HG02943 (cell line): Measurements from ENCODE around the gene PPP1R9A.

Experiments used
- ATAC-seq: cut with Tn5 transposase; IDR thresholded peaks from one replicate; pipeline ENCODE4 v1.9.1; 2021; ENCODE audit warnings: mild to moderate bottlenecking, low read depth, moderate library complexity; ENCODE audit not compliant: unreplicated experiment

PPP1R9A gene

GRCh38 chr7:95244616-95245015, 337.2 kb downstream of the PPP1R9A start:
- ATAC-seq, result no peak

GRCh38 chr7:95245828-95246500, 338.6 kb downstream of the PPP1R9A start:
- ATAC-seq, result no peak

DNA sequence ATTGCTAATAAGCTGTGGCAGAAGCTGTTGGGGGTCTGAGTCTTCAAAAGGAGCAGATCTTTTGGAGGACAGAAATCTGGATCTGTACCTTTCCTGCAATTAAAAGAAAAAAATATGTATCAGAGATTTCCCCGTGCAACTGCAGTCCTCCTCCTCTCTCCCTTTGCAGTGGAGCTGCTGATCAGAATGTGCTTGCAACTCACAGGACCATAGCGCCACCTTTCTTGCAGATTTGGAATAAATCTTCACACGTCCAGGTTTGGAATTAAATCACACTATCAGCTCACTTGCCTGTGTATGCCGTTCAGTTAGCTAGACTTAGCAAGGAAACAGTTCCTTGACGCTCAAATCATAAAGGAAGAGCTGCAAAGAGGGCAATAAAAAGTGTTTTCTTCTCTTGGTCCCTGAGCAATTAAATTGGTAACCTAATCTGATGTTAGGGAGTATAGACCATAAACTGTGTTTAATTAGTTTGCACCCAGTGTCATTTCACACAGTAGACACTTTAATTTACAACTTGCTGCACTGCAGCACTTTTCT, 339.5 kb downstream of the PPP1R9A start:
- ATAC-seq, result no peak

DNA sequence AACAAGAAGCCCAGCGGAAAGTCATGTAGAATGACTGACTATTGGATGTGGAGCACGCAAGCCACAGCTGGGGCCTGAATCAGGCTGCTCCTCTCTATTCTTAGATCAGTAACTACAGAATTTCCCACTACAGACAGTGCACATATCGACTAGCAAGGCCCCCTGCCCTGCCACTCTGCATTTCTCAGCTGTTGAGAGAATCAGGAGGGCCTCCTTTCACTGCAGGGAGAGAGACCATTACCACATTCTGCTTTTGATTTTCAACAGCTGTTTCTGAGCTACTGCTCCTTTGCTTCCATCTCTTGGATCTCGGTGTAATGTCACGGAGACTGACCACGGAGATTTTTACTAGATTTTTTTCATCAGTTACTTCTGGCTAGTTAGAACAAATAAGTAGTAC, 343.2 kb downstream of the PPP1R9A start:
- no peak for ATAC-seq

DNA sequence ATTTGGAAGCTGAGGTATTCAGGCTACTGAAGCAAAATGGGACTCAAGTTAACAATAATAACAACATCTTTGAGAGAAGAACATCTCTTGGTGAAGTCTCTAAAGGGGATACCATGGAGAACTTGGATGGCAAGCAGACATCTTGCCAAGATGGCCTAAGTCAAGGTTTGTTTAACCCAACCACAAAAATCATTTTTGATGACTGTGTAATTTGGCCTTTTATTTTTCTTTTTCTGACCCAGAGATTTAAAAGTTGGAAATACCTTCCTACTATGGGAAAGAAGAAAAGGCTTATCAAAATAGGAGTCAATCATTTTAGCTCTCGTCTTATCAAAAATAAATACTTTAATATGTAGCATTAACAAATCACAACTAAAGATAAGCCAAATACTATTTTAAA, 344.6 kb downstream of the PPP1R9A start:
- no peak for ATAC-seq

DNA sequence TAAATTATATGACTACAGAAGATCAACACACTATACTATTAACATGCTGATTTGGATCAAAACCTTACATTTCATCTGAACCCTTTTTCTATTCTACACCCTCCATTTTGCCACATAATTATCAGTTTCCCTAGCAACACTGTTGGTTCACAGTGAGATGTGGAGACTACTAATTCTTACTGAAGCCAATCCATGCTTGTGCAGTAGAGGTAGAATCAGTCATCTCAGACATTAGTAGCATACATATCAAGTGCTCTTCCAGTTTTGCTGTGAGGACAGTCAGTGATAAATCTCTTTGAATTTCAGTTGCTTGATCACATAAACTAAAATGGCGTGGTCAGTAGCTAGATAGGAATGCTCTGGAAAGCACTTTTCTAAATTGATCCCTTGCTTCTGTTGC, 346.6 kb downstream of the PPP1R9A start:
- no peak for ATAC-seq

DNA sequence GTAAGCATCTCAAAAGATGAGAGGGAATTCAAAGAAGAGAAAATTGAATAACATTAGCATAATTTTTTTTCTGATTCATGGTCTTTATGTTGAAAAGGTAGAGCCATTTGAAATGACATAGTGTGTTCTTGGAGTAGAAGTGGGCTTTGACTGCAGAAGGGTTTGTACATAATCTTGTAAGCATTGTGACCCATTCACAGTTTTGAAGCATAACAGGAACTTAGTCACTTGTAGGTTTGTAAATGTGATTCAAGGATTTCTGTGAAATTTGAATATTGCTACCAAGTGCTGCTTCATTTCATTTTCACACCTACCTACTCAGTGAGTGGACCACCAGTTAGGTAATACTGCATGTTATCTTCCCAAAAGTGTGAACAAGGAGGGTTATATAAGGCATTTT, 348.3 kb downstream of the PPP1R9A start:
- no peak for ATAC-seq

GRCh38 chr7:95261895-95262415, 354.6 kb downstream of the PPP1R9A start:
- ATAC-seq, result no peak

- ATAC-seq, result no peak
These were observed 355.5 kb downstream of the PPP1R9A start for GRCh38 chr7:95262875-95263274.

GRCh38 chr7:95263785-95264362, 356.5 kb downstream of the PPP1R9A start:
- ATAC-seq, result no peak

GRCh38 chr7:95264363-95264891, 357.0 kb downstream of the PPP1R9A start:
- ATAC-seq, result no peak

DNA sequence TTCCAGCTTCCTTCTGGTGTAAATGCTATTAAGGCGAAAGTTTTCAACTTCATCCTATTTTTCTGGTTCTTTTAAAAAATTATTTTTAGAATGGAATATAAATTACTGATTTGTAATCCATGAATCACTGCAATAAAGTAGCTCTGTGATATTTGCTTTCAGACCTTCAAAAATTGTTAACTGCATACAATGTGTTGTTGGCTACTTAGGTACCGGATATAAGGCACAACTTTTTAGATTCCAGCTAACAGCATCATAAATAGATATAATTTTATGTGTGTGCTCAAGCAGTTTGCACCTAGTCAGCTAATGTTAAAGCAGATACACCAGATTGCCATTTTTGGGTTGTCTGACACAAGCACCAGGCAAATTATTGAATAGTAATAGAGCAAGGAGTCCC, 358.2 kb downstream of the PPP1R9A start:
- no peak for ATAC-seq

- ATAC-seq, result no peak
These were observed 360.4 kb downstream of the PPP1R9A start for GRCh38 chr7:95267754-95268153.

DNA sequence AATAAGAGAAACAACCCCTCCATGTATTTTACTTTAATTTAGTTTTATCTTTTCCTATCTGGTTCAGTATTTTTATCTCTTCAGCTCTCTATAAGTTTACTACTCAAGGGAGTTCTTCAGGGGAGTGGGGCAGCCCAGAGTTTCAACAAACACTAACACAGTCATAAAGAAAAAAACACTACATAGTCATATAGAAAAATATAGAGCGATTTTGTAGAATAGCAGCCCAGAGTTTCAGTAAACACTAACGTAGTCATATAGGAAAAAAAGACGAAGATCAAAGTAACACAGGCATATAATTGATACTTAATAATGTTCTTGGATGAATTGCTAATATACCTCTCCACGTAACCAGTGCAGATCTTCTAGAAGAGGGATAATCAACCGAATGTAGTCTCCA, 362.2 kb downstream of the PPP1R9A start:
- ATAC-seq, result no peak

DNA sequence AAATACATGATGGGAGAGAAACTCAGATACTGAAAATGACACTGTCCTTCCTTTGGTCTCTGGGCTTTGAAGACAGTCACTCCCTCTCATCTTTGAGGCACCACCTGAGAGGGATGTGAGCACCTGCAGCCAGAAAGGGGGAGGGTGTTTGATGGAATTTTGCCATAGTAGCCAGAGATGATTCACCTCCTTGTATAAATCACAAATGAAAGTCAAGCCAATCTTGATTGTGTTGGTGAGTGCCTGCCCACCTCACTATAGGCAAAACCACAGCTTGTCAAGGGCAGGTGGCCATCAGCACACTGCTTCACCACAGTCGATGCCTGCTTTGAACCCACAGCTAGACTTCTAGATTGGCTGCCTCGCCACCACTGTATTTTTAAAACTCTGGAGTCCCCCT, 368.7 kb downstream of the PPP1R9A start:
- no peak for ATAC-seq

- ATAC-seq, result no peak
These were observed 372.0 kb downstream of the PPP1R9A start for GRCh38 chr7:95279417-95279816.

- ATAC-seq, result no peak
These were observed 378.7 kb downstream of the PPP1R9A start for GRCh38 chr7:95286096-95286495.

DNA sequence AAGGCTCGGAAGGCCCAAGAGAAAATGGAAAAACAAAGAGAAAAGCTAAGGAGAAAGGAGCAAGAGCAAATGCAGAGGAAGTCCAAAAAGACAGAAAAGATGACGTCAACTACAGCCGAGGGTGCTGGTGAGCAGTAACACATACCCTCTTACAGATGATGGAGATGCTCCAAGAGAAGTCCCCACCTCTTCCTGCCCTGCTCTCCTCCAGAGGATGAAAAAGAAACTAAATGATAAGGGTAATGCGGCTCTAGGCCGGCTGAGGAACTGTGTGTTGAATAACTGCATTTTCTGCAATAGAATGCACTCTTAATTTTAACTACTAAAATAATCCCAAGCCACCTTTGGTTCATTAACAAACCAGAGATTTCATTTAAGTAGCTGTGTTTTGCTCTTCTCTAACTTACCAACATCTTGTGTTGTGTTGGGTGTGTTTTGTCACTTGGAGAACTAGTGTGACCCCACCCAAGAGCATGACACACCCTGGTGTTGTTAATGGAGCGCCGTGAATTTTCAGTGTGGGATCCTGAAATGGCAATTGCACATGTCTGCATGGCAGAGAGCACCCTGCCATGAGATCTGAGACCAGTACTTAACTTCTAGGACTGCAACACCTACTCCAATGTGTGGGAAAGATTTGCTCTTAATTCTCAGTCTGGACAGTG, 382.9 kb downstream of the PPP1R9A start:
- no peak for ATAC-seq

DNA sequence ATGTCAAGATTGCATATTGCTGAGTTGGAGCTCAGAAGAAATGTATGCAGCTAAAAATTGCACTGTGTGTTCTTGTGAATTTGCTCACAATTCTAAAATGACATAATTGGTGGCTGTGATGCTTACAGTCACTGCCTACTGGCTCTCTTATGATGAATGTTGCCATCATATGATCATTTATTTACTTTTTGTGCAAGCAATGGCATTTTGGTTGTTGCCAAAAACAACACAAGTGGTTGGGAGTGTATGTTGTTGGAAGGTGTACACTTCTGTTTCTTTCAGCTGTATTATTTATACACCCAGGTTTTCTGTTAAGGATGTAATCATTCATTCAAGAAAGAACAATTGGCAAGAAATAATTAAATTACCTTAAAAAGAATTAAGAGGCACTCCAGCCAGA, 388.0 kb downstream of the PPP1R9A start:
- no peak for ATAC-seq

DNA sequence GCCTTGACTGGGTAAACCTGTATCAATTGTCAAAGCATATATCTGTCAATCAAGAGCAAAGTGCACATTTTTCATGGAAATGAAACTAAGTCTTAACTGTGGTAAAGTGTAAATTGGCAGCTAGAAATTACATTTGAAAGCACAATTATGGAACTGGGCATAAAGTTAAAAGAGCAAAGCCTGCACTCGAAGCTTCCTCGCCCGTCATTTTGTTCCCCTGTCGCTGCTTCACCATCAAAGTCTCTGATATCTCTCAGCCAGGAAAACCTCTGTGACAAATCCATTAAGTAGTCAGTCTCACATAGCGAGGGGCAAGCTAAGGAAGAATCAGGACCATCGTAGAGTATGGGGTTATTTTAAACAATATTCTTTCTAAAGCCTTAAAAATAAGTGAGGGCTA, 389.1 kb downstream of the PPP1R9A start:
- ATAC-seq, result no peak

- ATAC-seq, result no peak
These were observed 389.6 kb downstream of the PPP1R9A start for GRCh38 chr7:95297041-95297440.
